Measurements from ENCODE around the gene GNPTAB.
"Not testable (repeated sequence)": the region's sequence is repeated elsewhere in the genome, so short reads cannot be mapped to it uniquely, and the experiment has no call there.

Gene GNPTAB

GRCh38 chr12:101737476-101737875, 93.3 kb downstream of the GNPTAB start:
- DNase-seq (ENCODE audit: low read depth) = no peak

GRCh38 chr12:101734482-101734881, 96.3 kb downstream of the GNPTAB start:
- DNase-seq (ENCODE audit: low read depth) = not testable (repeated sequence)

- no peak for DNase-seq (ENCODE audit: low read depth)
Measured at GRCh38 chr12:101733166-101733565, 97.6 kb downstream of the GNPTAB start.

GRCh38 chr12:101732318-101732717, 98.4 kb downstream of the GNPTAB start:
- no peak for DNase-seq (ENCODE audit: low read depth)

GRCh38 chr12:101729842-101730241, 100.9 kb downstream of the GNPTAB start:
- DNase-seq (ENCODE audit: low read depth) = no peak

- no peak for DNase-seq (ENCODE audit: low read depth)
Measured at GRCh38 chr12:101727098-101727497, 103.7 kb downstream of the GNPTAB start.

- no peak for DNase-seq (ENCODE audit: low read depth)
Measured at GRCh38 chr12:101722392-101722791, 108.4 kb downstream of the GNPTAB start.

GRCh38 chr12:101720118-101720517, 110.6 kb downstream of the GNPTAB start:
- no peak for DNase-seq (ENCODE audit: low read depth)

GRCh38 chr12:101719566-101719965, 111.2 kb downstream of the GNPTAB start:
- DNase-seq (ENCODE audit: low read depth) = no peak

- no peak for DNase-seq (ENCODE audit: low read depth)
Measured at GRCh38 chr12:101714877-101715444, 115.8 kb downstream of the GNPTAB start.

GRCh38 chr12:101713930-101714329, 116.8 kb downstream of the GNPTAB start:
- no peak for DNase-seq (ENCODE audit: low read depth)

- no peak for DNase-seq (ENCODE audit: low read depth)
Measured at GRCh38 chr12:101713059-101713682, 117.6 kb downstream of the GNPTAB start.

- no peak for DNase-seq (ENCODE audit: low read depth)
Measured at GRCh38 chr12:101710288-101710687, 120.5 kb downstream of the GNPTAB start.

- no peak for DNase-seq (ENCODE audit: low read depth)
Measured at GRCh38 chr12:101707131-101707782, 123.5 kb downstream of the GNPTAB start.

- no peak for DNase-seq (ENCODE audit: low read depth)
Measured at GRCh38 chr12:101706403-101706802, 124.4 kb downstream of the GNPTAB start.

- DNase-seq (ENCODE audit: low read depth) = no peak
Measured at GRCh38 chr12:101703487-101703886, 127.3 kb downstream of the GNPTAB start.

- no peak for DNase-seq (ENCODE audit: low read depth)
Measured at GRCh38 chr12:101700299-101700820, 130.4 kb downstream of the GNPTAB start.

GRCh38 chr12:101698800-101699347, 131.9 kb downstream of the GNPTAB start:
- DNase-seq (ENCODE audit: low read depth) = no peak

GRCh38 chr12:101697930-101698799, 132.6 kb downstream of the GNPTAB start:
- no peak for DNase-seq (ENCODE audit: low read depth)

GRCh38 chr12:101697197-101697929, 133.4 kb downstream of the GNPTAB start, which contains the start of gene CHPT1:
Gene CHPT1 (plus strand): TSS chr12:101697640. CDS start chr12:101697862, 222 bp downstream.
- peak; percentile 45 for DNase-seq (ENCODE audit: low read depth)
